ENCODE measurements around the gene GPC6. TPM values are rescaled to one million over a fixed set of nuclear protein-coding genes. Genes with fewer than 3 reads are reported as not detected.

Gene GPC6
- total and polyA plus RNA-seq, 9 of the 15 experiments (the other 6 are each of a cell fraction or from before 2014, with no cell fraction given): under 0.01 to 0.20 (median 0.01) TPM; not detected in 4

DNA sequence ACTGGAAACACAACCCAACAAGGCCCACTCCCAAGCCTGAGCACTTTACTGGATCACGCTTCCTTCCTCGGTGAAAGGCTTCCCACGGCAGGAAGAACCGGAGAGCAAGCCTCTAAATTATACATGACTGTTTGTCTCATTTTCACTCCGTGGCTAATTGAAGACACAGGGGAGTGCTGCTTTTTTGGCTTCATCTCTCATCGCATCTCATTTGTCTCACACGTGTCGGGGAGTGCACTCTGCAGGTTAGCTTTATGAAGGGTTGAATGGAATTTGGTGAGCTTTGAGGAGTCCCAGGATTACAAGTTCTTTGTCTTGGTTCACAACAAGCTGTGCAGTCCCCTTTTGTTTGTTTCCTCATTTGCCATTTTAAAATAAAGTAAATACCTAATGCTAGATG is 544.6 kb downstream of the GPC6 start:
- in situ Hi-C loops (cut with MboI) (no loop called here), intact Hi-C loops (cut with micrococcal nuclease) (no loop called here)
- ATAC-seq (no peak), DNase-seq (ENCODE audit: extremely low read depth in 1 of 4, low spot score in 3 of 4) (no peak), FAIRE-seq (no peak)
- Histone ChIP-seq H3K9me3 (replicated peaks; ENCODE audit: control insufficient read depth, insufficient read depth, low read depth, low read length) (no peaks in the 10 kb centered on the region; the same call in 1 of the 2 replicates), H3K4me3 (no peak overlapping the region), H3K36me3 (ENCODE audit: control insufficient read depth, insufficient read depth, low read length) (no peaks in the 10 kb centered on the region), H3K27ac (ENCODE audit: extremely low read depth, low read depth, low read length) (no peak overlapping the region), H3K27me3 (ENCODE audit: control insufficient read depth in 2 of 2, insufficient read depth in 2 of 2, low read length in 2 of 2) (no peaks in the 10 kb centered on the region), H2AFZ (ENCODE audit: low read depth, low read length) (no peak overlapping the region), H3K9ac (ENCODE audit: insufficient read depth in 1 of 2, low read depth in 2 of 2, low read length in 2 of 2) (no peak overlapping the region), H3K9me1 (ENCODE audit: control insufficient read depth, insufficient read depth, low read length) (no peaks in the 10 kb centered on the region), H4K20me1 (replicated peaks; ENCODE audit: control insufficient read depth, insufficient read depth, low read length) (no peaks in the 10 kb centered on the region), H3K4me1 (replicated peaks in 1 of 2; ENCODE audit: control insufficient read depth in 2 of 2, insufficient read depth in 2 of 2, low read length in 2 of 2) (no peaks in the 10 kb centered on the region), H3K4me2 (ENCODE audit: insufficient read depth, low read length) (no peak overlapping the region), H3K79me2 (ENCODE audit: control insufficient read depth, insufficient read depth, low read length) (no peaks in the 10 kb centered on the region)
- ChIA-PET POLR2A (no interaction called here), CTCF (ENCODE audit: low intra/inter-chr PET ratio) (no interaction called here)
- BruUV-seq (replicated peaks): no TSS peak
- 0% methylated on average over 8 of the region's 8 CpGs for WGBS (ENCODE audit: insufficient coverage, low coverage, missing lambda C conversion rate)
- TF ChIP-seq SMAD1 (IDR thresholded peaks at IDR 0.05; ENCODE audit: low read depth, low read length, partially characterized antibody) (no peak), POLR2A (conservative IDR thresholded peaks at IDR 0.05) (no peak), BDP1 (IDR thresholded peaks at IDR 0.05; ENCODE audit: insufficient read depth, insufficient read length) (no peak), ZNF174 (CRISPR knock-in tag; IDR thresholded peaks at IDR 0.05) (no peak), HNRNPK (IDR thresholded peaks at IDR 0.05; ENCODE audit: low read depth, low read length, poor library complexity, severe bottlenecking) (no peak), POLR3A (IDR thresholded peaks at IDR 0.05; ENCODE audit: borderline replicate concordance, extremely low read depth, insufficient read depth, insufficient read length) (no peak)
- TF ChIP-seq, protein P1, sequence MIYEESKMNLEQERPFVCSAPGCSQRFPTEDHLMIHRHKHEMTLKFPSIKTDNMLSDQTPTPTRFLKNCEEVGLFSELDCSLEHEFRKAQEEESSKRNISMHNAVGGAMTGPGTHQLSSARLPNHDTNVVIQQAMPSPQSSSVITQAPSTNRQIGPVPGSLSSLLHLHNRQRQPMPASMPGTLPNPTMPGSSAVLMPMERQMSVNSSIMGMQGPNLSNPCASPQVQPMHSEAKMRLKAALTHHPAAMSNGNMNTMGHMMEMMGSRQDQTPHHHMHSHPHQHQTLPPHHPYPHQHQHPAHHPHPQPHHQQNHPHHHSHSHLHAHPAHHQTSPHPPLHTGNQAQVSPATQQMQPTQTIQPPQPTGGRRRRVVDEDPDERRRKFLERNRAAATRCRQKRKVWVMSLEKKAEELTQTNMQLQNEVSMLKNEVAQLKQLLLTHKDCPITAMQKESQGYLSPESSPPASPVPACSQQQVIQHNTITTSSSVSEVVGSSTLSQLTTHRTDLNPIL (CRISPR knock-in tag; IDR thresholded peaks at IDR 0.05): no peak
- TF ChIP-seq, protein P2, sequence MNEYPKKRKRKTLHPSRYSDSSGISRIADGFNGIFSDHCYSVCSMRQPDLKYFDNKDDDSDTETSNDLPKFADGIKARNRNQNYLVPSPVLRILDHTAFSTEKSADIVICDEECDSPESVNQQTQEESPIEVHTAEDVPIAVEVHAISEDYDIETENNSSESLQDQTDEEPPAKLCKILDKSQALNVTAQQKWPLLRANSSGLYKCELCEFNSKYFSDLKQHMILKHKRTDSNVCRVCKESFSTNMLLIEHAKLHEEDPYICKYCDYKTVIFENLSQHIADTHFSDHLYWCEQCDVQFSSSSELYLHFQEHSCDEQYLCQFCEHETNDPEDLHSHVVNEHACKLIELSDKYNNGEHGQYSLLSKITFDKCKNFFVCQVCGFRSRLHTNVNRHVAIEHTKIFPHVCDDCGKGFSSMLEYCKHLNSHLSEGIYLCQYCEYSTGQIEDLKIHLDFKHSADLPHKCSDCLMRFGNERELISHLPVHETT (CRISPR knock-in tag; conservative IDR thresholded peaks at IDR 0.05 in 1 of 2, IDR thresholded peaks at IDR 0.05 in 1 of 2): no peak
- TF ChIP-seq, protein P3, sequence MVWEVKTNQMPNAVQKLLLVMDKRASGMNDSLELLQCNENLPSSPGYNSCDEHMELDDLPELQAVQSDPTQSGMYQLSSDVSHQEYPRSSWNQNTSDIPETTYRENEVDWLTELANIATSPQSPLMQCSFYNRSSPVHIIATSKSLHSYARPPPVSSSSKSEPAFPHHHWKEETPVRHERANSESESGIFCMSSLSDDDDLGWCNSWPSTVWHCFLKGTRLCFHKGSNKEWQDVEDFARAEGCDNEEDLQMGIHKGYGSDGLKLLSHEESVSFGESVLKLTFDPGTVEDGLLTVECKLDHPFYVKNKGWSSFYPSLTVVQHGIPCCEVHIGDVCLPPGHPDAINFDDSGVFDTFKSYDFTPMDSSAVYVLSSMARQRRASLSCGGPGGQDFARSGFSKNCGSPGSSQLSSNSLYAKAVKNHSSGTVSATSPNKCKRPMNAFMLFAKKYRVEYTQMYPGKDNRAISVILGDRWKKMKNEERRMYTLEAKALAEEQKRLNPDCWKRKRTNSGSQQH (CRISPR knock-in tag; IDR thresholded peaks at IDR 0.05): no peak
- TF ChIP-seq, protein P4, sequence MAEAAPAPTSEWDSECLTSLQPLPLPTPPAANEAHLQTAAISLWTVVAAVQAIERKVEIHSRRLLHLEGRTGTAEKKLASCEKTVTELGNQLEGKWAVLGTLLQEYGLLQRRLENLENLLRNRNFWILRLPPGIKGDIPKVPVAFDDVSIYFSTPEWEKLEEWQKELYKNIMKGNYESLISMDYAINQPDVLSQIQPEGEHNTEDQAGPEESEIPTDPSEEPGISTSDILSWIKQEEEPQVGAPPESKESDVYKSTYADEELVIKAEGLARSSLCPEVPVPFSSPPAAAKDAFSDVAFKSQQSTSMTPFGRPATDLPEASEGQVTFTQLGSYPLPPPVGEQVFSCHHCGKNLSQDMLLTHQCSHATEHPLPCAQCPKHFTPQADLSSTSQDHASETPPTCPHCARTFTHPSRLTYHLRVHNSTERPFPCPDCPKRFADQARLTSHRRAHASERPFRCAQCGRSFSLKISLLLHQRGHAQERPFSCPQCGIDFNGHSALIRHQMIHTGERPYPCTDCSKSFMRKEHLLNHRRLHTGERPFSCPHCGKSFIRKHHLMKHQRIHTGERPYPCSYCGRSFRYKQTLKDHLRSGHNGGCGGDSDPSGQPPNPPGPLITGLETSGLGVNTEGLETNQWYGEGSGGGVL (CRISPR knock-in tag; IDR thresholded peaks at IDR 0.05): no peak
